Stimulated activated CD4-positive, alpha-beta T cell treated with anti-CD3 and anti-CD28 coated beads, Interleukin-1b, Interleukin-23, amount 100 ng/mL, for 4 hours (primary cell): ENCODE data around the gene FBXL16.
A peak's percentile ranks its signal among the peaks of the same experiment; 100 is the strongest.

Experiments
- DNase-seq, 2 donors: peaks; one replicate each; pipeline ENCODE4 v3.0.0-alpha.2; 2020; ENCODE audit warnings: low read depth in 2 of 2

FBXL16 gene

DNA sequence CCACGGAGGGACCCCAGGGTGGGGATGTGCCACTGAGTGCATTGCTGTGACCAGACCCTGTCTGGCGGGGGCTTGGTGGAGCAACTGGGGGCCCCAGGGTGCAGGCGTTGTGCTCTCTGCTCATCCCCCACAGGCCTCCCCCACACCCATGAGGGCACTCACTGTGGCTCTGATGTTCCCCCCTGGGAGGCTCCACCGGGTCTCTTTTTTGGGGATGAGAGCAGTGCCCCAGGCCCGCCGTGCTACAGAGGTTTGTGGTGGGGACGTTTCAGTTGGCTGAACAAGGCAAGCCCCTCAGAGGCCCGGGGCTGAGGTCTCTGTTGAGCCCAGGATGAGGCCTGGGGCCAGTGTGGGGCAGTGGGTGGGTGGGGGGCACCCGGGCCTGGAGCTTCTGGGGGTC, 18.1 kb upstream of the FBXL16 start:
- DNase-seq, result no peak

DNA sequence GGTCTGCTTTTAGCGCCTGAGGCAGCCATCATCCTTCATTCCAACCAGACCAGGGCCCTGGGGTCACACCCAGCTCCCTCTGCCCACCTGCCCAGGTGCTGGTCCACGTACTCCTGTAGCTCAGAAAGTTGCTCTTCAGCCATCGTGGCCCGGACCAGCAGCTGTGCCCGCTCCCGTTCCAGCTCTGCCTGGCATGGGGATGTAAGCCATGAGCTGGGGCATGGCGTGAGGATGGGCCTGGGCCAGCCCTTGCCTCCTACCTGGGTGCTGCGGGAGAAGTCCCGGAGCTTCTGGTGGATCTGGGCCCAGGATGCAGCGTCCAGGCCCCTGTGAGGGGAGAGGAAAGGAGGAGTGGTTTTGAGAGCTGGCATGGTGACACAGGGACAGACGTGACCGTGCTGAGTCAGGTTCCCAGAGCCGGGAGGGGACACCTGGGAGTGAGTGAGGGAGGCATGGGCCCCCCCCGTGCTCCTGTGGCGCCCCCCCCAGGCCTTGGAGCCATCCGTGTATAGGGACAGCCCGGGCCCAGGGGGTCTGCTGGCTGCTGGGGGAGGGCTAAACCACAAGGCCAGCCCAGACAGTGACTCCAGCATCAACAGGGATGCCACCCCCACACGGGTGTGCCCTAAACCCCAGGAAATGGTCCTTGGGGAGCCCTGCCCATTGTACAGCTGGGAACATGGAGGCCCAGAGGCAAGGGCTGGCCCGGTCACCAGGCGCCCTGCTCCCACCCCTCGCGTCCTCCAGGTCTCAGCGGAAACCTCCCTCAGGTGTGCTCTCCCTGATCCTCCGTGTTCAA, 17.4 kb upstream of the FBXL16 start:
- no peak for DNase-seq

DNA sequence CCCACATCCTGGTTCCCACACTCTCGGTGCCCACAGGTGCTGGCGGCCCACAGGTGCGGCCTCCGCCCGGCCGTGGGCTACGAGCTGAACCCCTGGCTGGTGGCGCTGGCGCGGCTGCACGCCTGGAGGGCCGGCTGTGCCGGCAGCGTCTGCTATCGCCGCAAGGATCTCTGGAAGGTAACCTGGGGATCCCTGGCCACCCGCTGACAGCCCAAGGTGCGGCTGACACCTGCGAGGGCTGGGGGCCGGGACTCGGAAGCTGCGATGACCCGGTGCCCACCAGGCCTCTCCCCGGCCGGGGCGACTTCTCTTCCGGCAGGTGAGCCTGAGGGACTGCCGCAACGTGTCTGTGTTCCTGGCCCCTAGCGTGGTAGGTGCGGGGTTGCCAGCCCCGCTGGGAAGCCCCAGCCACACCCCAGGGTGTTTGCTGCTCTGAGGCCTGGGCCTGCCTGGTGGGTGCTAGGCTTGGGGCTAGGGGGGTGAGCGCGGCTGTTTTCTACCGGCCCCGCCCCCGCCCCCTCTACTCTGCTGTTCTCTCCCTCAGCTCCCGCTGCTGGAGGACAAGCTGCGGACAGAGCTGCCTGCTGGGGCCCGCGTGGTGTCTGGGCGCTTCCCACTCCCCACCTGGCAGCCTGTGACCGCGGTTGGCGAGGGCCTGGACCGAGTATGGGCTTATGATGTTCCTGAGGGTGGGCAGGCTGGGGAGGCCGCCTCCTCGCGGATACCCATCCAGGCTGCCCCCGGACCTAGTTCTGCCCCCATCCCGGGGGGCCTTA, 16.4 kb upstream of the FBXL16 start:
- DNase-seq, result no peak

DNA sequence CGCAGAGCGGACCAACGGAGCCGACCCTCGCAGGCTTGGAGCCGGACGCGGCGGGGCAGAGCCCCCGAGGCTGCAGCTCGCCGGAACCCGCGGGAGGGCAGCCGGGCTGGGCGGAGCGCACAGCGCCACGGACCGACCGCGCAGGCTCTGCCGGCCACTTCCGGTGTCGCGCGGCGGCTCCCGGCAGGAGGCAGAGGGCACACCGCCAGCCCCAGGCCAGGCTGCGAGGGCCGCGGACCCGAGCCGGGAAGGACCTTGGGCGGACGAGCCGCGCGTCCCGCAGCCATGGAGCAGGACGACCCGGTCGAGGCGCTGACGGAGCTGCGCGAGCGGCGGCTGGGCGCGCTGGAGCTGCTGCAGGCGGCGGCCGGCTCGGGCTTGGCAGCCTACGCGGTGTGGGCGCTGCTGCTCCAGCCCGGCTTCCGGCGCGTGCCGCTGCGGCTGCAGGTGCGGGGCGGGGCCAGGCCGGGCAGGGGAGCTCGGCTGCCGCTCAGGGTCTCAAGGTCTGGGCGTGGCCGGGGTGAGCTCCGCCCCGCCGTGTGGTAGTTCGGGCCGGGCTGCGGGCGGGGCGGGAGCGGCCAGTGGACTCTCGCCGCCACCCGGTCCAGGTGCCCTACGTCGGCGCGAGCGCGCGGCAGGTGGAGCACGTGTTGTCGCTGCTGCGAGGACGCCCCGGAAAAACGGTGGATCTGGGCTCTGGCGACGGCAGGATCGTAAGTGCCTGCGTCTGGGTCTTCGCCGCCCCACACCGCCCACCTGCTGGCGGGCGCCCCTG, 15.6 kb upstream of the FBXL16 start, which contains the start of gene ANTKMT:
ANTKMT (plus strand) TSS at position 157 of the 775 bp plus-strand sequence; CDS start at position 286, 129 bp downstream.
- peak; percentile 41 to 75 for DNase-seq

DNA sequence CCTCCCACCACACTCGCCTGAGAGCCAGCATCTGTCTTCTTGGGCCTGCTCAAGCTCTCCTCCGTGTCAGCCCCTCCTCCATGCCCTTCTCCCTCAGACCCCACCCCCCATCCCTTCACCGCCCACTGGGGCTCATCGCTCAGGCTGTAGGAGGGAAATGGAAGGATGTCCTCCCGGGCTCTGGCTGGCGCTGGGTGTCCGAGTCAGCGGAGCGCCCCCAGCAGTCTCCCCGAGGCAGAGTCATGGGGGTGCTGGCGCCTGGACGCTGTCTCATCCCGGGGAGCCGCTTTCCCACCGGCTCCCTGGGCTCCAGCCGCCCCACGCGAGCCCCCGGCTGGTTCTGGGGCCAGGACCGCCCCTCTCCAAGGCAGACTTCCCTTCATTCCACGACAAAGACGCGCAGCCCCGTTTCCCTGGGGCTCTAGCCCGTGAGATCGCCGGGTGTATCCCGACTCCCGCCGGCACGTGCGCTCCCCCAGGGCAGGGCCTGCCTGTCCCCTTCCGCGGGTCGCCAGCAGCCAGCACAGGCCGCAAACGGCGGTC, 14.9 kb upstream of the FBXL16 start:
- DNase-seq, result peak in 1 of 2 donors; percentile 34

DNA sequence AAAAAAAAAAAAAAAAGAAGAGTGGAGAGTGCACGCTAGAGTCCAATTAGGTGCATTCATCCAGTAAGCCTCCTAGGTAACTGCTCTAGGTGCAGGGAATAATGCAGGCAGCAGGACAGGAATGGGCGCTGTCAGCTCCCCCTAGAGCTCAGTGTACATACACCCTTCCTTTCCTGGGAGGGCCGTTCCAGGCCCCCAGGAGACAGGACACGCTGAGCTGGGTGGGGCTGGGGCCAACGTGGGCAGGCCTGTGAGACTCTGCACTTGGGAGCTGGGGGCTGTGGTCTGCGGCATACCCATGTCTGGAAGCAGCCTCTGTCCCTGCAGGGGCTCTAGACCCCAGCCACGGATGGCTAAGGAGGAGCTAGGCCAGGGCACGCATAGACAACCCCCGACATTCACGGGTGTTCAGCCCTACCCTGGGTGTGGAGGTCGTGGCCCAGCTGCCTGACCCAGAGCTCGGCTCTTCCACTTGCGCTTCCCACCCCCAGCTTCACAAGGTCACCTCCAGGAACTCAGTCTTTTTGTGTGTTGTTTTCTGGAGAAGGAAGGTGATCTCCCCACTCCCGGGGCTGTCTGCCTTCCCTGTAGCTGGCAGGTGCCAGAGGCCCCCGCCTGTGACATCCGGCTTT, 14.3 kb upstream of the FBXL16 start:
- DNase-seq, result no peak

DNA sequence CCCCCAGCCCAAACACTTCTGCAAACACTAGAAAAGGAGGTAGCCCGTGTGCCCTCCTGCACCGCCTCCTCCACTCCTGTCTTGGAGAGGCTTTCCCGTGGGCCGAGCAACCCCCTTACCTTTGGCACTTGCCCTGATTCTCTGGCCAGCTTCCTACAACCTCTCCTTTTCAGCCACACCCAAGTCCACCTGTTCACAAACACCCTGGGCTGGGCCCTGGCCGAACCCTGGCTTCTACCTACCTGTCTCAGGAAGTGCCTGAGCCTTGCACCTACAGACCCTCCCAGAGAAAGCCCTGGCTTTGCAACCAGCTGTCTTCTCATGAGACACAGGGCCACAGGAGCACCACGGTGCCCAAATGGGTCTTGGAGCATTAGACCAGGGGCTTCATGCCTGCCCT, 13.3 kb upstream of the FBXL16 start:
- DNase-seq, result no peak

DNA sequence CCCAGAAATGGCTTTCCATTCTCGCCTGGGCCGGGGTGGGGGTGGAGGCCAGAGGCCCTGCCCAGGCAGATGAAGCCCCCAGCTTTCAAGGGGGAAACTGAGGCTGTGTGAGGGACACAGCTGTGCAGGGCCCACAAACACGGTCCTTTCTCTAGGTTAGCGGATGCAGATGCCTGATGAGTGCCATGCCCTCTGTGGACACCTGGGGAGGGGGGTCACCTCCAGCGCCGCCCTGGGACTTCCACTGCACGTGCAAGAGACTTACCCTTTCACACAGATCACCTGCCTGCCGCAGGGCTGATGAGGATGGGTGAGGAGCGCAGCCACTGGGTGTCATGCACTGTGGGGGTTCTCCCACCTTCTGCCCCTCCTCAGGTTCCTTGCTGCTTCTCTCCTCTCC, 12.8 kb upstream of the FBXL16 start:
- DNase-seq, result no peak

DNA sequence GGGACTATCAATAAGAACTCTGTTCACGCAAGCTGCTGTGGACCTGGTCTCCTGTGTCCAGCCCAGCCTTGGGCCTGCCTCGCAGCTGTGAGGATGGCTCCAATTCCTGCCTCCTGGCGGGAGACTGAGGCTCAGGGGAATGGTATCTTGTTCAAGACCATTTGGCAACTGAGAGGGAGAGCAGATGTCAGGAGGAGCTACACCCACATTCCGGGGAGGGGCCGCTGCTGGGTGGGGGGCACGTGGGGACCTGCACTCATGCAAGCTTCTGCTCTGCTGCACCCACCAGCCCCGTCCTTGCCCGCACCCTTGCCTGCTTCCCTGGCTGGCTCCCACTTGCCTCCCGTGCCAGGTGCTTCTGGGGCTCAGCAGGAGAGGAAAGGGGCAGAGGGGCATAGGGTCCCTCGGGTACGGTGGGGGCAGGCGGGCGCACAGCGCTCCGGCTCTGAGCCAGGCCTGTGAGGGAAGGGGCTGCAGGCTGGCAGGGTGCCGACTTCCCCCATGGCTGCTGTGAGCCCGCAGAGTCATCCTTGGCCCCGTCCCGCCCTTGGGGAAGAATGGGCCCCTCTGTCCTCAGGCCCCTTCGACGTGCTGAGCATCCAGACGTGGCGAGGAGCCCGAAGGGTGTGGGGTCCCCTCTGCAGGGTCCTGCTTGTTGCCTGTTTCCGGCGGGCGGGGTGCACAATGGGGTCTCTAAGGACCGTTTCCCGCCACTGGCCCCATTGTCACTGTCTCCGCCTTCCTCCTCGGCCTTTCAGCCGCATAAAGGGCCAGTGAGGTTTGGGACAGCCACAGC, 12.0 kb upstream of the FBXL16 start:
- no peak for DNase-seq

DNA sequence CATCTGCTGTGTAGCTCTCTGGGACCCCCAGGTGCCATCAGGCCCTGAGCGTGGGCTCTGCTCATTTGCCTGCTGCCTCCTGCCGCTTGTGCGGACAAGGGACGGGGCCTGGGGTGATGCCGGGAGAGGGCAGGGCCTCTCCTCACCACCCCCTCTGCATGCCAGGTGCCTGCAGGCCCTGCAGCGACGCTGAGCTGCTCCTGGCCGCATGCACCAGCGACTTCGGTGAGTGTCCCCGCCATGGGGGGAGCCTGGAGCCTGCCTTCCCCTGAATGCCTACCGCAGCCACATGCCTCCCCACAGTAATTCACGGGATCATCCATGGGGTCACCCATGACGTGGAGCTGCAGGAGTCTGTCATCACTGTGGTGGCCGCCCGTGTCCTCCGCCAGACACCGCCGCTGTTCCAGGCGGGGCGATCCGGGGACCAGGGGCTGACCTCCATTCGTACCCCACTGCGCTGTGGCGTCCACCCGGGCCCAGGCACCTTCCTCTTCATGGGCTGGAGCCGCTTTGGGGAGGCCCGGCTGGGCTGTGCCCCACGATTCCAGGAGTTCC, 11.2 kb upstream of the FBXL16 start:
- no peak for DNase-seq

DNA sequence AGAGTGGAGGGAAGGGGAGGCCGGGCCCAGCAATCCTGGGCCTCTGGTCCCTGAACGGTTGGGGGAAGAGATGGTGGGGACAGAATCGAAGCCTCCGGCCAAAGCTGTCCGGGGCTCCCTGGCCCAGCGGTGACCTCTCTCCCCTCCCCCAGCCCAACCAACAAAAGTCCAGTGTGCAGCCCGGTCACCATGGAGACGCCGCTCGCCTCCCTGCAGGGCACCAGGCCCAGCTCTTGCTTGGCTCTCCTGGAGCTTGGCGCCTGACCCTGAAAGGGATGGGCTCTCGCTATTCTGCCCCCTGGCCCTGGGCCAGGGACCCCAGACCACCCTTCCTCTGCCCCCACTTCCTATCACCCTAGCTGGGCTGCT, 10.6 kb upstream of the FBXL16 start:
- no peak for DNase-seq

DNA sequence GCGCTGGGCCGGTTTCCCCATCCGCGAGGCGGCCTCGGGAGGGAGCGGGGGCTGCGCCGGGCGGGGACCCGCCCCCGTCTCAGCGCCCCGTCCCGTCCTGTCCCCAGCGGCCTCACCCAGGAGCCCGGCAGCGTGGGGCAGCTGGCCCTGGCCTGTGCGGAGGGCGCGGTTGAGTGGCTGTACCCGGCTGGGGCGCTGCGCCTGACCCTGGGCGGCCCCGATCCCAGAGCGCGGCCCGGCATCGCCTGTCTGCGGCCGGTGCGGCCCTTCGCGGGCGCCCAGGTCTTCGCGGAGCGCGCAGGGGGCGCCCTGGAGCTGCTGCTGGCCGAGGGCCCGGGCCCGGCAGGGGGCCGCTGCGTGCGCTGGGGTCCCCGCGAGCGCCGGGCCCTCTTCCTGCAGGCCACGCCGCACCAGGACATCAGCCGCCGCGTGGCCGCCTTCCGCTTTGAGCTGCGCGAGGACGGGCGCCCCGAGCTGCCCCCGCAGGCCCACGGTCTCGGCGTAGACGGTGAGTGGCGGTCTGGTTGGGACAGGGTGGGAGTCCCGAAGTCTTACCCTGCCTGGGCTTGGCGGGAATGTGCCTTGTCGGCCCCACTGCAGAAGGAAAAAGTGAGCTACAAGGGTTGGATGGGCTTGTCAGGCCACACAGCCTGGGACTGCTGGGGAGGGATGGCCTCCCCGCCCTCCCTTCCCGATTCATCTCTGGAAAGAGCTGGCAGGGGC, 10.0 kb upstream of the FBXL16 start:
- DNase-seq, result no peak

DNA sequence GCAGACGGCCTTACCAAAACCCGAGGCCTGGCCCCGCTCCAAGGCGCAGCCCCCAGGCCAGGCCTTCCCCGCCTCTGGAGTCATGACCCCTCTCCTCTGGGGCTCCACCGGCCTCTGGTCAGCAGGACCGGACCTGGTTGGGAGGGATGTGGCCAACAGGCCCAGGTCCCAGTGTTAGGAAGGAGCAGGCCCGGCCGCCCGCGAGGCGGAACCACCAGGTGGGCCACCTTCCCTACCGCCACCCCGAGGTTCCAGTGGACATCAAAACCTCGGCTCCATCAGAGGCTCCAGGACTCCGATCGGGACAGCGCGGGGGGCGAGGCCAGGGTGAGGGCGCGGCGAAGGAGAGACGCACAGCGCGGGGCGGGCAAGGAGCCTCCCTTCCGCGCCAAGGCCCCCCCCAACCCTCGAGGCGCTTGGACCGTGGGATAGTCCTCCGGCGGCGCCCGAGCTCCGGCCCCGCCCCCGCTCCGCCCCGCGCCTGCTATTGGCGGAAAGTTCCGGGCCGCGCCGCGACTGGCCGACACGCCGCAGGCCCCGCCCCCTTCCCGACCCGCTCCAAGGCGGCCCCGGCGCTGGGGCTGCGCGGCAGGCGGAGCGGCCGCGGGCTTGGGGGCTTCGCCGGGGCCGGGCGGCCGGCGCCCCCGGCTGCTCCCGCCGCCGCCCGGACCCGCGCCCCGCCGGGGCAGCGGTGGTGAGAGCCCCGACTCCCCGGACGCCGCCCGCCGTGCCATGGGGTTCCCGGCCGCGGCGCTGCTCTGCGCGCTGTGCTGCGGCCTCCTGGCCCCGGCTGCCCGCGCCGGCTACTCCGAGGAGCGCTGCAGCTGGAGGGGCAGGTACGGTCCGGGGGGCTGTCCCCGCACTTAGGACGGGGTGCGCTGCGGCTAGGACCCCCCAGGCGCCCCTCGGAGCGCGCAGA, 9.2 kb upstream of the FBXL16 start, which contains the start of gene METRN:
METRN (plus strand) TSS at position 561 of the 919 bp plus-strand sequence; CDS start at position 733, 172 bp downstream.
- peak; percentile 80 to 97 for DNase-seq

DNA sequence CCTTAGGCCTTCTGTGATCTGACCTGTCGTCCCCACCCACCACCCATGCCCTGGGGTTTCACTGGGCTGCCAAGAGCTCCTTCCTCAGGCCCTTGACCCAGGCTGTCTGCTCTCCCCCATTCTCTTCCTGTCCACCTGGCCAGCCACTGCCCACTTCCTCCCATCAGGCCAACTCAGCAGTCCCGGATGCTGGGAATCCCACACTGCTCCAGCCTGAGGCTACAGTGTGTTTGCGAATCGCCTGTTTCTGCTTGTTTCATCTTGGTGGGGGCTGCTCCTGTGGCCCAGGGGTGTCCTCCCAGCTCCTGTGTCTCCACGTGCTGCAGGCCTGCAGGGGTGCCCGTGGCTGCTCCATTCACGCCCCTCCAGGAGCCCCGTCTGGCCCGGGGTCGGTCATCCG, 8.5 kb upstream of the FBXL16 start:
- no peak for DNase-seq

DNA sequence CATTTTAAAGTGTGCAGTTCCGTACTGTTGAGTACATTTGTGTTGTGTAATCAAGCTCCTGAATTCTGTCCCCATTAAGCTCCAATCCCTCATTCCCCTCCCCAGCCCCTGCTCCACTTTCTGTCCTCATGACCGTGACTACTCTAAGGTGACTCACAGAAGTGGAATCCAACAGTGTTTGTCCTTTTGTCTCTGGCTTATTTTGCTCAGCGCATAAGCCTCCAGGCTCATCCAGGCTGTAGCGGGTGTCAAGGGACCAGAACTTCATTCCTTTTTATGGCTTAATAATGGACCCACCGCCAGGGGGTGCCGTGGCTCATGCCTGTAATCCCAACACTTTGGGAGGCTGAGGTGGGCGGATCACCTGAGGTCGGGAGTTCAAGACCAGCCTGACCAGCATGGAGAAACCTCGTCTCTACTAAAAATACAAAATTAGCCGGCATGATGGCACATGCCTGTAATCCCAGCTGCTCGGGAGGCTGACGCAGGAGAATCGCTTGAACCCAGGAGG, 7.2 kb upstream of the FBXL16 start:
- peak in 1 of 2 donors; percentile 41 for DNase-seq

DNA sequence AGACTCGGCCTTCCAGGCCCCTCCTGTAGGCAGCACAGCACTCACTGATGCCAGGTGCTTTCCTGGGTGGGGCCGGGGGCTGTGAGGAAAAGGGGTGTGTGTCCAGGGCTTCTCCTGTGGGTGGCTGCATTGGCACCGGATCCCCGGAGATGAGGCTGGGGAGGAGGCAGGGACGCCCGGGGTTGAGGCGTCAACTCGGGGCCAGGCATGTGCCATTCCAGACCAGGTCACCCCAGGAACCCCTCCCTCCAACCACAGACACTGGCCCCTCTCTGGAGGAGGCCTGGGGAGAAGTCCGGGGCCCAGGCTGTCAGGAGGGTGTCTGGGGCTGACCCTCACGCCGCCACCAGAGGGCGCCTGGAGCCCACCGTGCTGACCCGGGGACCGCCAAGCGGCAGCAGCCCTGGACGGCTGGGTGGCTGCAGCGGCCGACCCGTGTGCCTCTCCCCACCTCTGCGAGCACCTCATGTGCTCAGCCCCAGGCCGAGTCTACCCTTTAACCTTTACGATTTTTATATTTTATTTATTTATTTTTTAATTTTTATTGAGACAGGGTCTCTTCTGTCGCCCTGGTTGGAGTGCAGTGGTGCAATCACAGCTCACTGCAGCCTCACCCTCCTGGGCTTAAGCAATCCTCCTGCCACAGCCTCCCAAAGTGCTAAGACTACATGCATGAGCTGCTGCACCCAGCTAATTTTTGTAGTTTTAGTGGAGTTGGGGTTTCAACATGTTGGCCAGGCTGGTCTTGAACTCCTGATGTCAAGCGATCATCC, 6.1 kb upstream of the FBXL16 start:
- DNase-seq, result peak; percentile 74 to 81

DNA sequence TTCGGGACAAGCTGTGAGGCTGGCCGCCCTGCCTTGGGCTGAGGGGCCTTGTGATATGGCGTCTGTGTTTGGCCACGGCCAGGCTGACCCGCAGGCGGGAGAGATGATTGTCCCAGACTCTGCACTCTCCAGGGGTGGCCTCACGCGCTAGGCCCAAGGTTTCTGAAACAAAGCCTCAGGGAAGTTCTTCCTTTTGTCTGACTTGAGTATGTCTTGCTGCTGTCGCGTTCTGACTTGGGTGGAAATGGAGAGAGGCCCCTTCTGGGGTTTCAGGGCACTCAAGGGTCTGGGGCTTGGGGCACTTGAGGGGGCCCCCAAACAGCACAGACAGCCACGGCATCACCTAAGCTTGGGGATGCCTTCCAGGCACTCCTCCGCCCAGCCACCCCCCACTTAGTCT, 5.5 kb upstream of the FBXL16 start:
- DNase-seq, result no peak
